HEK293 (cell line): Measurements from ENCODE around the gene PRKACB.

Experiments
- YY1 ChIP-seq: fragments of 450-650 bp; formaldehyde crosslinking; IDR thresholded peaks from 2 replicates; pipeline ENCODE4 v1.5.1; 2018; ENCODE audit warnings: missing biosample characterization, missing genetic modification characterization
- ZNF548 ChIP-seq: fragments of 450-650 bp; formaldehyde crosslinking; IDR thresholded peaks from 2 replicates; pipeline ENCODE4 v1.5.1; 2016; ENCODE audit warnings: missing biosample characterization, missing genetic modification characterization

DNA sequence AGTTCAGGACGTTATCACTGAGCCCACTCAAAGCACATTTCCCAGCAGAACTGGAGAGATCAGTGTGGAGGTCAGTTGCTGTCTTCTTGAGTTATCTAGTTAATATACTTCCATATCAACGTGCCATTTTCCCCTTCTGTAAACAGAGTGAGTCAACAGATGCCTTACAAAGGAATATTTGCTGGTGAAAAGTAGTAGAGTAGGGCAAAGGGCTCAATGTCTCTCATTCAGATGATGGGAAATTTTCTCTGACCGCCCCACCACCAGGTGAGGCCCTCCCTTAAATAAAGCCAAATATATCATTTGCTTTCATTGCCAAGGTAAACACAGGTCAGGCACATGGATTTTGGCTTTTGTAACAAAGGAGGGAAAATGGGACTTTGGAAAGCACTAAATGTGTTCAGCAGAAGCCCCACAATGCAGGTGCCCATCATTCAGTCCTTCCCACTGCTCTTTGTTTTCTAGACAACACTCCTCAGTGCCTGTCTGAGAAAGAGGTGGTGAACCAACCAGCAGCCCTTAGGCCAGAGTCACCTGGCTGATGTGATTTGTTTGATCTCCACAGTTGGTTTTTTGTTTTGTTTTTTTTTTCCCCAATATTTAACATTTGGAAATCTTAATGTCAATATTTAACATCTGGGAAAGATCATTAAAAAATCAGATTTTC, 116.9 kb downstream of the PRKACB start:
- no peak for TF ChIP-seq ZNF548 (tag by site-specific recombination)
- TF ChIP-seq YY1: no peak
